ENCODE data around the gene OPTC.

The OPTC gene

DNA sequence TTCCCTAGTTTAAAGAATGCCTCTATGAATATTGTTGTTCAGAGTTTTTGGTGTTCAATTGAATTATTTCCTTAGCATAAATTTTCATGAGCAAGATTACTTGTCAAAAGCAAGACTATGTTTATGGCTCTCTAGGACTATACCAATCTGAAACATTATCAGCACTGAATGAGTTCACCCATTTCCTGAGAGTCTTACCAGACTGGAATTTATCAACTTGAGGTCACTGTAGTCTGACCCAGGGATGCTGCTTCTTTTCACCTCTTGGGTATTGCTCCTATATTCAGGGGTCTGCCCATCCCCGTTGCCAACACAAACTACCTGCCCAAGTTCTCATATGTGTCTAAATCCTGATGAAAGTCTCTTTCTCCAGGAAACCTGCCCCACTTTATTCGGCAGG lies 42.6 kb downstream of the OPTC start:
- TF ChIP-seq, protein P1, sequence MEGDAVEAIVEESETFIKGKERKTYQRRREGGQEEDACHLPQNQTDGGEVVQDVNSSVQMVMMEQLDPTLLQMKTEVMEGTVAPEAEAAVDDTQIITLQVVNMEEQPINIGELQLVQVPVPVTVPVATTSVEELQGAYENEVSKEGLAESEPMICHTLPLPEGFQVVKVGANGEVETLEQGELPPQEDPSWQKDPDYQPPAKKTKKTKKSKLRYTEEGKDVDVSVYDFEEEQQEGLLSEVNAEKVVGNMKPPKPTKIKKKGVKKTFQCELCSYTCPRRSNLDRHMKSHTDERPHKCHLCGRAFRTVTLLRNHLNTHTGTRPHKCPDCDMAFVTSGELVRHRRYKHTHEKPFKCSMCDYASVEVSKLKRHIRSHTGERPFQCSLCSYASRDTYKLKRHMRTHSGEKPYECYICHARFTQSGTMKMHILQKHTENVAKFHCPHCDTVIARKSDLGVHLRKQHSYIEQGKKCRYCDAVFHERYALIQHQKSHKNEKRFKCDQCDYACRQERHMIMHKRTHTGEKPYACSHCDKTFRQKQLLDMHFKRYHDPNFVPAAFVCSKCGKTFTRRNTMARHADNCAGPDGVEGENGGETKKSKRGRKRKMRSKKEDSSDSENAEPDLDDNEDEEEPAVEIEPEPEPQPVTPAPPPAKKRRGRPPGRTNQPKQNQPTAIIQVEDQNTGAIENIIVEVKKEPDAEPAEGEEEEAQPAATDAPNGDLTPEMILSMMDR (IDR thresholded peaks at IDR 0.05; ENCODE audit: low read depth, low read length): no peak
- no peak for DNase-seq (ENCODE audit: extremely low read depth, low read depth)

DNA sequence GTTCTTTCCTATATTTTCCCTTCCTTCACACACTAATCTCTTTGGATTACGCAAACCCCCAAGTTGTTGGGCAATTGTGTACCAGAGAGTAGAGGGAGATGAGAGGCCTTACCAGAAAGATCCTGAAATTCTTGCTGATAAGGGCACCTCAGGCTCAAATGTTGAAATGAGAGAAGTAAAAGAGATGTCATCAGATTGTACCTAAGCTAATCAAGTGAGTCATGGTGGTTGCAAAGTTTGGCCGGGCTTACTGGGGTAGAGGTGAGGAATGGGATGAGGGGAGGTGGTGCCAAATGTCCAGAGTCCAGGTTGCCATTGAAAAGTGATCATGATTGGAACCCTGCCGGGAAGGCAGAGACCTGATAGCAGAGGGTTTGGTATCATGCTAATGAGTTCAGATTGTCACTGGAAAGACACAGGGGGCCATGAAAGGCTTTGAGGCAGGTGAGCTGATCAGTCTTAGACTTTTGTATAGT lies 43.1 kb downstream of the OPTC start:
- DNase-seq (ENCODE audit: extremely low read depth, low read depth): no peak

DNA sequence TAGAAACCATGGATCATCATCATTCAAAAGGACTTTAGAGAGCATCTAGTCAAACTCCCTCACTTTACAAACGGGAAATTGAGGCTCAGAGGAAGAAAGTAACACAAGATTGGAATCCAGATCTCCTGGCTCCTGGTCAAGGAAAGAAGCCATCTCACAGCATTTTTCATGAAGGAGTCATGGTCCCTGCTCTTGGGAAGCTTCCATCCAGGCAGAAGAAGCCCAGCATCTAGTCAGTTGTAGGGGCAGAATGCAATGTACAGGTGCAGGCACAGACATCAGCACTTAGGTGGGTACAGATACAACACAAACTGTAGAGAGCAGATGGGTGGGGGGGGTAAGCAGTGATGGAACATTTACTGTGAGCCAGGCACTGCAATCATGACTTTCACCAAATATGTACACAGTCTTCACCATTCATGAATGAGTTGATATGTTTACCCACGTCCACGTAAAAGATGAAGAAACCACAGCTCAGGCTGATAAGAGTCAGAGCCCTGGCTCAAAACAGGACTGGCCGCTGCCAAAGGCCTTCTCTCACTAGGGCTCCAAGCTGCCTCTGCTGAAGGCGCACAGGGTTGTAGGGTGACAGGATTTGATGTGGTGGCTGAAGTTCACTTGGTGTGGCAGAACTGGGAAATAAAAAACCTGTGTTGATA lies 44.0 kb downstream of the OPTC start:
- TF ChIP-seq, protein P1 (IDR thresholded peaks at IDR 0.05; ENCODE audit: low read depth, low read length): no peak
- no peak for DNase-seq (ENCODE audit: extremely low read depth, low read depth)

More for the DNA sequence above, 43.1 kb downstream of the OPTC start:
- TF ChIP-seq, protein P1 (IDR thresholded peaks at IDR 0.05; ENCODE audit: low read depth, low read length): no peak

DNA sequence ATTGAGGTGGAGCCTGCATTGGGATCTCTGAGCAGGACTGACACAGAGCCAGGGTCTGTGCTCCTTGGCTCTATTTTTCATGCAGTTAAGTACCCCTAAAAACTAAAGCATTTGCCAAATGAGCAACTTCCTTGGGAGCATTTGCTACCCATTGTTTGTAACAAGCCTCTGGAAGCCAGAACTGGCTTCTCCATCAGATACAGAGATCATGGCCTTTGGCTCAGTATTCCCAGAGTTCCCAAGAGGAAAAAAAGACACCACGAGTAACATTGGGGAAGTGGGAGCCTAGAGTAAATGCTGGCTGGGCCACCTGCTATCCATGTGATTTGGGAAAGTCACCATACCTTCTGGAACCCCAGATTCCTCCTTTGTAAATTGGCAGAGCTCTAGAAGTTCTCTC lies 44.8 kb downstream of the OPTC start:
- DNase-seq (ENCODE audit: extremely low read depth, low read depth): no peak
- TF ChIP-seq, protein P1 (IDR thresholded peaks at IDR 0.05; ENCODE audit: low read depth, low read length): no peak

DNA sequence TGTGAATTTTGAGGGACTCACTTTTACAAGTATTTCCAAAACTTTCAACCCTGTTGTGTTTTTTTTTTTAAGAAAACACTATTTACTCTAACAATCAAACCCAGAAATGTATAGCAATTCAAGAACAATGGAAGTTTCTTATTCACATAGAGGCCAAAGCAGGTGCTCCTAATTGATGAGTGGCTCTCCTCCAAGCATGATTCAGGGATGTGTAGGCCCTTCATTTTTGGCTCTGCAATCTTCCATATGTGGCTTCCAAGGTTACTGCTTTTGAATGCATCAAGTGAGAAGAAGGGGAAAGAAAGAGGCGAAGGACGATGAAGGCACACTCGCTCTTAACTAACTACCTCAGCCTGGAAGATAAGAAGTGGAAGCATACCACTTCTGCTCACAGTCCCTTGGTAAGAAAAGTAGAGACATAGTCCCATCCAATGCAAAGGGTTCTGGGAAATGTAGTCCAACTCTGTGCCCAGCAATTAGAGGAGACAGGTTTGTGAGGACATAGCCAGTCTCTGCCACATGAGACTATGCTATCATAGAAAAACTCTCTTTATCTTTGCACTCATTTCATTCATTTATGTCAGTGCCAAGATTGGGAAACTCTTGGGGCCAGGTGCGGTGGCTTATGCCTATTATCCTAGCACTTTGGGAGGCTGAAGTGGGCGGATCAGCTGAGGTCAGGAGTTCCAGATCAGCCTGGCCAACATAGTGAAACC lies 46.0 kb downstream of the OPTC start:
- TF ChIP-seq, protein P1 (IDR thresholded peaks at IDR 0.05; ENCODE audit: low read depth, low read length): no peak
- DNase-seq (ENCODE audit: extremely low read depth, low read depth): no peak

DNA sequence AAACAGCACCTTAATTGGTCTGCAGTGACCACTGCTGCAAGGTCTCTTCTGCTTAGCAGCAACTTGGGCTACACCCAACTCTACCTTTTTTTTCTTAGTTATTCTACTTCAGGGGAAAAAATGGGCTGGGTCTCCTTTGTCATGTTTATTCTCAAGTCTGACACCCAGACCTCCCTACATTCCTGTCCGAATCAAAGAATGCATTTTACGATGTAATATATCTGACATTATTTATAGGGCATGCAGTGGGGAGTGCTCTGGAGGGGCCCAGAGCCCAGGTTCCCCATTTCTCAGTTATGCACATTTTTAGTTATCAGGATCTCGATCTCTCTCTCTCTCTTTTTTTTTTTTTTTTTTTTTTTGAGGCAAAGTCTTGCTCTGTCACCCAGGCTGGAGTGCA lies 50.5 kb downstream of the OPTC start:
- TF ChIP-seq, protein P1 (IDR thresholded peaks at IDR 0.05; ENCODE audit: low read depth, low read length): no peak
- DNase-seq (ENCODE audit: extremely low read depth, low read depth): no peak

Data from AG09319 (cell line).